Astrocyte (in vitro differentiated cells and primary cell): Measurements from ENCODE around the gene CIITA.

Source experiments
- EZH2 ChIP-seq: IDR thresholded peaks from 2 replicates; pipeline ENCODE4 v1.6.1; 2012; ENCODE audit warnings: mild to moderate bottlenecking, low read length, inconsistent platforms; ENCODE audit not compliant: insufficient read depth
- TF ChIP-seq, protein P1 (sequence below): IDR thresholded peaks from 2 replicates; pipeline ENCODE4 v1.5.1; 2011; ENCODE audit warnings: low read depth, mild to moderate bottlenecking, inconsistent platforms, low read length, moderate library complexity; ENCODE audit not compliant: insufficient read depth

DNA sequence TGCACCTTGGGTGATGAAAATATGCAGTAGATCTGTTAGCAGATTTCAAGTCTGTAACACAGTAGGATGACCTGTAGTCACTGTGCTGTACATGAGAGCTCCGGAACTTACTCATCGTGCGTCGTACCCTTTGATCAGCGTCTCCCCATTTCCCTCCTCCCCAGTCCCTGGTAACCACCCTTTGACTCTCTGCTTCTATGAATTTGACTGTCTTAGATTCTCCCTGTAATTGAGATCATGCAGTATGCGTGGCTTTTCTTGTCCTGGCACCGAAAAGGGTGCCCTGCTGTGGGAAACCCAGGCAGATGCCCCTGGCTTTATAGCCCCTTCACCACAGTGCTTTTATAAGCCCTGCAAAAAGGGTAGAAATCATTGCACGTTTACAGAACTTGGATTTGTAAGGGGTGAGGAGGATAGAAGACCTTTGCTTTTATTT lies 87.9 kb downstream of the CIITA start:
- TF ChIP-seq, protein P1, sequence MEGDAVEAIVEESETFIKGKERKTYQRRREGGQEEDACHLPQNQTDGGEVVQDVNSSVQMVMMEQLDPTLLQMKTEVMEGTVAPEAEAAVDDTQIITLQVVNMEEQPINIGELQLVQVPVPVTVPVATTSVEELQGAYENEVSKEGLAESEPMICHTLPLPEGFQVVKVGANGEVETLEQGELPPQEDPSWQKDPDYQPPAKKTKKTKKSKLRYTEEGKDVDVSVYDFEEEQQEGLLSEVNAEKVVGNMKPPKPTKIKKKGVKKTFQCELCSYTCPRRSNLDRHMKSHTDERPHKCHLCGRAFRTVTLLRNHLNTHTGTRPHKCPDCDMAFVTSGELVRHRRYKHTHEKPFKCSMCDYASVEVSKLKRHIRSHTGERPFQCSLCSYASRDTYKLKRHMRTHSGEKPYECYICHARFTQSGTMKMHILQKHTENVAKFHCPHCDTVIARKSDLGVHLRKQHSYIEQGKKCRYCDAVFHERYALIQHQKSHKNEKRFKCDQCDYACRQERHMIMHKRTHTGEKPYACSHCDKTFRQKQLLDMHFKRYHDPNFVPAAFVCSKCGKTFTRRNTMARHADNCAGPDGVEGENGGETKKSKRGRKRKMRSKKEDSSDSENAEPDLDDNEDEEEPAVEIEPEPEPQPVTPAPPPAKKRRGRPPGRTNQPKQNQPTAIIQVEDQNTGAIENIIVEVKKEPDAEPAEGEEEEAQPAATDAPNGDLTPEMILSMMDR = no peak
- TF ChIP-seq EZH2 = no peak
